ENCODE data around the gene RB1.

- TF ChIP-seq, protein P1, sequence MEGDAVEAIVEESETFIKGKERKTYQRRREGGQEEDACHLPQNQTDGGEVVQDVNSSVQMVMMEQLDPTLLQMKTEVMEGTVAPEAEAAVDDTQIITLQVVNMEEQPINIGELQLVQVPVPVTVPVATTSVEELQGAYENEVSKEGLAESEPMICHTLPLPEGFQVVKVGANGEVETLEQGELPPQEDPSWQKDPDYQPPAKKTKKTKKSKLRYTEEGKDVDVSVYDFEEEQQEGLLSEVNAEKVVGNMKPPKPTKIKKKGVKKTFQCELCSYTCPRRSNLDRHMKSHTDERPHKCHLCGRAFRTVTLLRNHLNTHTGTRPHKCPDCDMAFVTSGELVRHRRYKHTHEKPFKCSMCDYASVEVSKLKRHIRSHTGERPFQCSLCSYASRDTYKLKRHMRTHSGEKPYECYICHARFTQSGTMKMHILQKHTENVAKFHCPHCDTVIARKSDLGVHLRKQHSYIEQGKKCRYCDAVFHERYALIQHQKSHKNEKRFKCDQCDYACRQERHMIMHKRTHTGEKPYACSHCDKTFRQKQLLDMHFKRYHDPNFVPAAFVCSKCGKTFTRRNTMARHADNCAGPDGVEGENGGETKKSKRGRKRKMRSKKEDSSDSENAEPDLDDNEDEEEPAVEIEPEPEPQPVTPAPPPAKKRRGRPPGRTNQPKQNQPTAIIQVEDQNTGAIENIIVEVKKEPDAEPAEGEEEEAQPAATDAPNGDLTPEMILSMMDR (IDR thresholded peaks at IDR 0.05; ENCODE audit: low read depth, low read length) = no peak
- TF ChIP-seq, protein P2, sequence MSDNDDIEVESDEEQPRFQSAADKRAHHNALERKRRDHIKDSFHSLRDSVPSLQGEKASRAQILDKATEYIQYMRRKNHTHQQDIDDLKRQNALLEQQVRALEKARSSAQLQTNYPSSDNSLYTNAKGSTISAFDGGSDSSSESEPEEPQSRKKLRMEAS (IDR thresholded peaks at IDR 0.05; ENCODE audit: low read depth, low read length) = no peak
These were observed 181.9 kb downstream of the RB1 start for GRCh38 chr13:48485432-48485831.
